Measurements from ENCODE around the gene LPA.
A peak's percentile ranks its signal among the peaks of the same experiment; 100 is the strongest.
"Not testable (repeated sequence)": the region's sequence is repeated elsewhere in the genome, so short reads cannot be mapped to it uniquely, and the experiment has no call there.

LPA gene

DNA sequence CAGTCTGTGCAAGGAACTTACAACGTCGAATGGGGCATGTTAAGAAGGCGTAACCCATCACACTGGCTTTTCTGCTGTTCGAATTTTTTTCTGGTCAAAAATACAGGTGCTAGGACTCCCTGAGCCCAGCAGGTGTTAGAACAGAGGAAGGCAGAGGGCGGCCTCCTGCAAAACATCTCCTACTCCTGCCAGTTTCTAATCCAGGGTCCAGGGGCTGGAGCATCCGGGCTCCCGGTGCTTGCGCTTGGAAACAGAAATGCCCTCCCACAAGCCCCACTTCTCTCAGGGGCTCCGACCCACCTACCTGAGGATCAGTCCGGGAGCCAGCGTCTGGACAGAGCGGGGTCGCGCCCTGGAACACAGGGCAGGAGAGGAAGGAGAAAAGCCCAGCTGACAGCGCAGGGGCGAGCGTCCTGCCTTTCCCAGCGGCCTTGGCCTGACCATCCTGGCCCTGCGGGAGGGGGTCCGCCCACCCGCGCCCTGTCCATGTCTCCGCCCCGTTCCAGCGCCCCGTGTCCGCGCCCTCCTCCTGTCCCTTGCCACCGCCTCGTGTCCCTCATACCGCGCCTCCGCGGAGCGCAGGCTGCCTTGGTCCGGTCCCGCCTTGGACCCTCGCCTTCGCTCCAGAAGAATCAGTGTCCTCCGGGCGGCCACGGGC lies 14.8 kb upstream of the LPA start:
- Mint-ChIP-seq H3K4me1 (no peaks in the 10 kb centered on the region), H3K9me3 (no peaks in the 10 kb centered on the region), H3K36me3 (ENCODE audit: low read depth) (no peaks in the 10 kb centered on the region), H3K27ac (no peak overlapping the region), H3K4me3 (no peak overlapping the region), H3K27me3 (no peaks in the 10 kb centered on the region)
- no peak for ATAC-seq
- DNase-seq = no peak

DNA sequence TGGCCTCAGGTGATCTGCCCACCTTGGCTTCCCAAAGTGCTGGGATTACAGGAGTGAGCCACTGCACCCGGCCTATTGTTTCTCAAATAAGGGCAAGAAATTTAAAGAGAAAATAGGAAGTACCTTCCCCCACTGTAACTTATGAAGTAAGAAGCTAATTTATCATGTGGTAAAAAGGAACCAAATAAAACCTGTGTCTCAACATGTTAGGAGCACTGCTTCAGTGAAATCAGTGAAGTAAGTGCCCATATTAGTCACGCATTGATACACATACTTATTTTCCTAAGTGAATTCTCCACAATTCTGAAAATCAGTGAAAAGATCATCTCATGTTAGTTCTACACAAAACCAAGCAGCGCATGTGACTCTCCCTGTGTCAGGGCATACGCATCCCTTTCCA lies 14.2 kb upstream of the LPA start:
- H3K4me1 Mint-ChIP-seq = no peaks in the 10 kb centered on the region
- no peak for DNase-seq
- ATAC-seq = no peak
- no peaks in the 10 kb centered on the region for H3K36me3 Mint-ChIP-seq (ENCODE audit: low read depth)
- H3K27ac Mint-ChIP-seq = no peak overlapping the region
- H3K4me3 Mint-ChIP-seq = no peak overlapping the region
- no peaks in the 10 kb centered on the region for H3K27me3 Mint-ChIP-seq
- peaks cover 4% of the 10 kb centered on the region for H3K9me3 Mint-ChIP-seq

DNA sequence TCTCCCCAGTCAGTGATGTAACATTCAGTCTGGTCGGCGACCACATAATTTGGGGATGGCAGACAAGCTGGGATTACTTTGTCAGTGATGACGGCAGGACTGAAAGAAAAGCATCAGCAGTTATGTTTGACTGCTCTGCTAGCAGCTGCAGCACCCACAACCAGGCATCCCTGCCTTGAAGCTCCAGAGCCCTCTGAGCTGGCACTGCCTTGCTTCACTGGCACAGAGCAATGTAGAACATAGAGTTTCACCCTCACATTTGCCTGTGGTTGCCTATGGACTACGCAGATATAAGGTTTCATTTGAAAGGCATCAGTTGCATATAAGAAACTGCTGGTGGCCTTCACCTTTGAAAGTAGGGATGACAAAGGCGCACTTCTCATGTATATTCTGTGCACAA lies 12.3 kb upstream of the LPA start:
- not testable (repeated sequence) for H3K36me3 Mint-ChIP-seq (ENCODE audit: low read depth); H3K4me1 Mint-ChIP-seq; DNase-seq; ATAC-seq; H3K27me3 Mint-ChIP-seq; H3K4me3 Mint-ChIP-seq; H3K27ac Mint-ChIP-seq; H3K9me3 Mint-ChIP-seq

DNA sequence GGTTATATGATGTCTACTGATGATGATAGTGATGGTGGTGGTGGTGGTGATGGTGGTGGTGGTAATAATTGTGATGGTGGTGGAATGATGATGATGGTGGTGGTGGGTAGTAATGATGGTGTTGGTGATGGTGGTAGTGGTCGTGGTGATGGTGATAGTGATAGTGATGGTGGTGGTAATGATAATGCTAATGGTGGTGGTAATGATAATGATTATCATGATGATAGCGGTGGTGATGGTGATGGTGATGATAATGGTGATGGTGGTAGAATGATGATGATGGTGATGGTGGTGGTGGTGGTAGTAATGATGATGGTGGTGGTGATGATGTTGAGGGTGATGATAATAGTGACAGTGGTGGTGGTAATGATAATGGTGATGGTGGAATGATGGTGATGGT lies 4.5 kb upstream of the LPA start:
- DNase-seq (no peak), ATAC-seq (no peak)
- H3K4me1 Mint-ChIP-seq = no peaks in the 10 kb centered on the region
- no peaks in the 10 kb centered on the region for H3K36me3 Mint-ChIP-seq (ENCODE audit: low read depth)
- H3K4me3 Mint-ChIP-seq = no peak overlapping the region
- H3K9me3 Mint-ChIP-seq = peaks cover 6% of the 10 kb centered on the region
- H3K27me3 Mint-ChIP-seq = peaks cover under 1% of the 10 kb centered on the region
- H3K27ac Mint-ChIP-seq = no peak overlapping the region

DNA sequence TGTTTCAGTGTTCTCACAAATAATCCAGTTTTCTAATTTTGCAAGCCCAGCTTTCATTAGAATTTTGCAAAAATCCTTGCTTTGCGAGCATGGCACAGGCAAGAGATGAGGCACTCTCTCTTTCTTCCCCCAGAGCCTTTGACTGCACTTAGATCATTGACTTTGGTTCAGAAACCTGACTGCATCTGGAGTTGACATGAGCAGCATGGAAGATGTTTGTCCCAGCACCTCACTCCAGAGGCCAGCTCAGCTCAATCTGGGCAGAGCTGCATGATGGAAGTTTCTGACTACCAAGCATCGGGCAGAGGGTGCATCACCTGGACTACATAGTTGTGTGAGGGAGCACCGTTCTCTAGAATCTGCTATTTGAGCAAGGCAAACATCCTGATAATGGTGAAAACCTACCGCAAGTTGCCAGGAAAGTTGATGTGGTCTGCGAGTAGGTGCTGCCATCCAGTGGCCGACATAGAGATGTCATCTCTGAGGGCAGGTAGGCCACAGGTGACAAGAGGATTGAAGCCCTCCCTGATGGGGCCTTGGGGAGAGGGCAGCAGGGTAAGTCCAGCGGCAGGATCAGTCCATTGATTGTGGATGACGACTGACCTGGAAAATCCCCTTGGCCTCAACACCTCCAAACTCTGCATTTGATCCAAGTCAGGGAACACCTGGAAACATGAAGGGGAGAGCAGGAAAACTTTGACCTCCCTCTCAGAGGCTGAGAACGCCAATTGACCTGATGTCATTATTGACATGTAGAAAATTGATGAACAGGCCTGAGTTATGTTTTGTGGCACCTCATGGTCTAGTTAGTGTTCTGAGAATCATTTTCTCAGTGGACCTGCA lies 3.8 kb upstream of the LPA start:
- no peak overlapping the region for H3K27ac Mint-ChIP-seq
- peak; percentile 24 for ATAC-seq
- H3K27me3 Mint-ChIP-seq = peaks cover 1% of the 10 kb centered on the region
- H3K9me3 Mint-ChIP-seq = no peaks in the 10 kb centered on the region
- H3K4me1 Mint-ChIP-seq = no peaks in the 10 kb centered on the region
- DNase-seq = peak; percentile 29
- no peaks in the 10 kb centered on the region for H3K36me3 Mint-ChIP-seq (ENCODE audit: low read depth)
- H3K4me3 Mint-ChIP-seq = no peak overlapping the region

DNA sequence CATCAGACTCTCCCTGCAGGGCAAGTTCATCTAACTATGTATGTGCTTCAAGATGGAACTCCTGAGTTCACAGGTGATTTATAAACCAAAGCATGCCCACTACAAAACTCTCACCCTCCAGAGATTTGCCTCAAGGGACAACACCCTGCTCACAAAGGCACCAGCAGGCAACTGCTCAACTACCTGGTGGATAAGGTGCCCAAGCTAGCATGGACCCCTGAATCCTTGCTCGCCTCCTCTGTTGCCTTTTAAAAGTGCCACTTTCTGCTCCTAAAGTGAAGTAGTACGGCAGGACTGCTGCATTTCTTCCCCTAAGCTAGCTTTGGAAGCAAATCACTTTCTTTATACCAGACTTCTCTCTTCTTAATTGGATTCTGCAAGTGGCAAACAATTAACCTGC lies 1.2 kb downstream of the LPA start:
- Mint-ChIP-seq H3K9me3 (no peaks in the 10 kb centered on the region), H3K36me3 (ENCODE audit: low read depth) (no peaks in the 10 kb centered on the region), H3K27ac (no peak overlapping the region), H3K4me3 (no peak overlapping the region), H3K4me1 (no peaks in the 10 kb centered on the region), H3K27me3 (peaks cover 5% of the 10 kb centered on the region)
- DNase-seq (no peak), ATAC-seq (no peak)

DNA sequence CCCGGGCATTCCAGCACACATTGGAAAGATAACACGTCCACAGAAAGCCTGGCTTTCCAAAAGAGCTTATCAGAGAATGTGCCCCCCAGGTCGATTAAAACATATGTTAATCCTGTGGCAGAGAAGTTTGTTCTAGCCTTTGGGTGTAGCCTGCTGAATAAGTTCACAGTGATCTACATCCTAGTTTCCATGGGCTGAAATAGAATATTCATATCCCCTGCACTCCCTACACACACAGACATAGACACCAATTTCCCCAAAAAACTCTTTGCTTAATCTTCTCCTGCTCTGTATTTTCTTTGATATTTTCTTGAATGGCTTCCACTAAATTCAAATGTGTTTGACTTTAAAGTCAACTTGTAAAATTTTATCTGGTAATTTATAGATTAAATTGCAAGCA lies 1.6 kb downstream of the LPA start:
- no peak overlapping the region for H3K4me3 Mint-ChIP-seq
- H3K9me3 Mint-ChIP-seq = no peaks in the 10 kb centered on the region
- H3K27ac Mint-ChIP-seq = no peak overlapping the region
- DNase-seq (no peak), ATAC-seq (no peak)
- H3K36me3 Mint-ChIP-seq (ENCODE audit: low read depth) = no peaks in the 10 kb centered on the region
- H3K4me1 Mint-ChIP-seq = no peaks in the 10 kb centered on the region
- H3K27me3 Mint-ChIP-seq = peaks cover 5% of the 10 kb centered on the region

DNA sequence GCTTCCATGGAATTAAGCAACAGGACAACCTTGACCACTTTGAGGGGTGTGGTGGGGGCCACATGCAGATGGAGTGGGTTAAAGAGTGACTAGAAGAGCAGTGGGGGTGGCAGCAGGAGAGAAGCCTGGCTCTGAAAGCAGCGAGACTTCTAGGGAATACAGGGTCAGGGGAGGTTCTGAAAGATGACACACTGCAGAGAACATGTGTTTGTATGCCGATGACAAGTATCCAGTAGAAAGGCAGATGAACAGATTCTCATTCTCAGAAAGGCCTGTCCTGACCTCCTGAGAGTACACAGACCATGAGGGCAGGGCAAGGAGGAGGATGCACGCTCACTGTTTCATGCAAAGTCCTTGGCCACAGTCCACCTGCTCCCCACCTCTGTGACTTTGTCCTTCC lies 2.9 kb downstream of the LPA start:
- Mint-ChIP-seq H3K36me3 (ENCODE audit: low read depth) (no peaks in the 10 kb centered on the region), H3K9me3 (peaks cover 5% of the 10 kb centered on the region), H3K27ac (no peak overlapping the region), H3K4me1 (no peaks in the 10 kb centered on the region), H3K4me3 (no peak overlapping the region), H3K27me3 (peaks cover 5% of the 10 kb centered on the region)
- ATAC-seq (no peak), DNase-seq (no peak)

DNA sequence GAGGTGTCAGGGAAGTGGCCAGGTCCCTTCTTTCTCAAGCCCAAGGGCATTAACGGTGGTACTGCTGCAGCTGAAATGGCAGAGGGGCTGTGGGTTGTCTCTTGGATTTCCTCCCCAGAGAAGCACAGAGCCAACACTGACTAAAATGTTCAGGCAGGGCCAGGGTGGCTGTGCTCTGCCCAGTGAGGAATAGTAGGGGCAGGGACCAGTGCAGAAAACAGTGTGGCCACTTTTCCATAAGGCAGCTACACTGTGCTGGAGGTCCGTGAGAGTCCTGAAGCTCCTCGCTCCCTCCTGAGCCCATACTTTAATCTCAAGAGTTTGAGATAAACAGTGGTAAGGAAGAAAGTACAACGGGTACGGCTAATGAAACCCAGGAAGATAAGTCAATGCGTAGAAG lies 4.5 kb downstream of the LPA start:
- Mint-ChIP-seq H3K27ac (no peak overlapping the region), H3K4me3 (no peak overlapping the region), H3K27me3 (peaks cover 5% of the 10 kb centered on the region)

DNA sequence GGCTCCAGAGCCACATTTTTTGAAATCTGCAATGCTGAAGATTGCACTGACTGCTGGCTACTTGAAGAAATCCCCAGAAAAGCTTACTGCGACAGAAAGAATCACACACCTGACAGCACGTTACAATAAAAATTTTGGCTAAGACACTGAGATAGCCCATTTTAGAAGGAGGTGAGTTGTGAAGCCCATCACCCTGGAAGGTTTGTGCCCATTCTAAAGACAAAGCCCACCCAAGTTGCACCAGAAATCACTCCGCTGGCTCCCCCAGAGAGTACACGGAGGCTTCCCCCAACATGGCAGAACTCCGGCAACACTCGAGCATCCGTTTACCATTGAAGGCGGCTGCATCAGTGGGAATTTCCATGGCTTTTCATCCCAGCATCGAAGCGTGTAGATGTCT lies 29.4 kb downstream of the LPA start:
- Mint-ChIP-seq H3K4me3 (no peak overlapping the region), H3K9me3 (no peaks in the 10 kb centered on the region), H3K27me3 (no peaks in the 10 kb centered on the region), H3K36me3 (ENCODE audit: low read depth) (no peaks in the 10 kb centered on the region), H3K27ac (no peak overlapping the region), H3K4me1 (no peaks in the 10 kb centered on the region)
- DNase-seq (no peak), ATAC-seq (no peak)

More for the DNA sequence above, 4.5 kb downstream of the LPA start:
- DNase-seq (no peak), ATAC-seq (no peak)
- Mint-ChIP-seq H3K9me3 (peaks cover 5% of the 10 kb centered on the region), H3K4me1 (no peaks in the 10 kb centered on the region), H3K36me3 (ENCODE audit: low read depth) (no peaks in the 10 kb centered on the region)

DNA sequence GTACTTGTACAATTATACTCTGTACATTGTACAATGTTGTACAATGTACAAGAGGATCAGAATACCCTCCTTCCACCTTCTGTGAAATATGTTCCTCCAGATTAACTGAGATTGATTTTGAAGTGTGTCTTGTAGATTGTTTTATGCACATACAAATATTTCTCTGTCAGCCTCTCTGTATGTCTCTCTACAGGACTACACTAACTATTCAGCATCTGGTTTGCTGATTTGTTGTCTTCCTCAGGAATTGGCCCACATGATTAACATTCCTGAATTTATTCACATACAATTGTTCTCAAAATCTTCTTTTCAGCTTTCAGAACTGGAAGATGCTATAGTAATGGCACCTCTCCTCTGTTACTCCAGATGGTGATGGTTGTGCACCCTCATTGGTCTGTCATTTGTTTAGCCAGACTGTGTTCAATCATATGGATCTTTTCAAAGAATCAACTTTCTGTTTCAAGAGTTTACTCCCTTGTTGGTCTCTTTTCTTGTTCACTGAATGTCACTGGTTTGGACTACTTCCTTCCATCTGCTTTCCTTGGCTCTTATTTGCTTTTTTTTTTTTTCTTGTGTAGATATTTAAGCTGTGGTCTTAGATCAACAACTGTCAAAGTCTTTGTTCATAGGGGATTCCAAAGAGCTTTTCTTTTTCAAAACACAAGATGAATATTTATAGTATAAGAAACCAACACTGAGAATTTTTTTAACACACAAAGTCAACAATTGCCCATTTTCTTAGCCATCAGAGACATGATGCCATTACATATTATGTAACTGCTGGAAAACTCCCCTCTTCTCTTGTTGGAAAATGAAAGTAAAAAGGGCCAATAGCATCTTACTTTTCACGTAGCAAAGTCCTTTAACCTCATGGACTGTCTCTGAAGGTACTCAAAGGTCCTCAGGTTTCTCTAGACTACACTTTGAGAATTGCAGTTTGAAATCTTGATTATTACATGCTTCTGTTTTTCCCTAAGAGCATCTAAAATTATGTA lies 67.9 kb downstream of the LPA start:
- no peaks in the 10 kb centered on the region for H3K9me3 Mint-ChIP-seq
- DNase-seq = no peak
- no peak overlapping the region for H3K4me3 Mint-ChIP-seq
- no peaks in the 10 kb centered on the region for H3K4me1 Mint-ChIP-seq
- H3K27ac Mint-ChIP-seq = no peak overlapping the region
- H3K27me3 Mint-ChIP-seq = peaks cover 3% of the 10 kb centered on the region
- no peaks in the 10 kb centered on the region for H3K36me3 Mint-ChIP-seq (ENCODE audit: low read depth)
- ATAC-seq = no peak

DNA sequence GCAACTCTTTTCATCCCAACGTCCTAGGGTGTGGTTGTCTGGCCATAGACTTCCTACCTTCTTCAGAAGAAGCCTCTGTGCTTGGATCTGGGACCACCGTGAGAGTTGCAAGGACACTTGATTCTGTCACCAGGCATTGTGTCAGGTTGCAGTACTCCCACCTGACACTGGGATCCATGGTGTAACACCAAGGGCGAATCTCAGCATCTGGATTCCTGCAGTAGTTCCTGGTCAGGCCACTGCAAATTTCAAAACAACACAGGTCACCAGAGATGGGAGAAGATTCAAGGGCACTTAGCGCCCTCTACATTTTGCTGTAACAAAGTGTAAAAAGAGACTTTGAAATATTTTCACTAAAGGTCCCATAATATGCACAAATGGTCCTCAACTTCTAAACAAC lies 68.8 kb downstream of the LPA start:
- H3K4me3 Mint-ChIP-seq; H3K36me3 Mint-ChIP-seq (ENCODE audit: low read depth); DNase-seq; H3K9me3 Mint-ChIP-seq; H3K4me1 Mint-ChIP-seq; ATAC-seq; H3K27ac Mint-ChIP-seq; H3K27me3 Mint-ChIP-seq: not testable (repeated sequence)

DNA sequence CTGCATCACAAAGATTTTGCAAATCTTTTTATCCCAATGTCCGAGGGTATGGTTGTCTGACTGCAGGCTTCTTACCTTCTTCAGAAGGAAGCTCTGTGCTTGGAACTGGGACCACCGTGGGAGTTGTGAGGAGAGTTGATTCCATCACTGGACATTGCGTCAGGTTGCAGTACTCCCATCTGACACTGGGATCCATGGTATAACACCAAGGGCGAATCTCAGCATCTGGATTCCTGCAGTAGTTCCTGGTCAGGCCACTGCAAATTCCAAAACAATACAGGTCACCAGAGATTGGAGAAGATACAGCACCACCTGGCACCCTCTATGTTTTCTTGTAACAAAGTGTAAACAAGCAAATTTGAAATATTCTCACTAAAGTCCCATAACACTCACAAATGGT lies 77.7 kb downstream of the LPA start:
- no peaks in the 10 kb centered on the region for H3K4me1 Mint-ChIP-seq
- no peak overlapping the region for H3K4me3 Mint-ChIP-seq
- no peak for ATAC-seq
- H3K27ac Mint-ChIP-seq = no peak overlapping the region
- H3K27me3 Mint-ChIP-seq = peaks cover 11% of the 10 kb centered on the region
- no peaks in the 10 kb centered on the region for H3K36me3 Mint-ChIP-seq (ENCODE audit: low read depth)
- peaks cover 11% of the 10 kb centered on the region for H3K9me3 Mint-ChIP-seq
- DNase-seq = no peak

DNA sequence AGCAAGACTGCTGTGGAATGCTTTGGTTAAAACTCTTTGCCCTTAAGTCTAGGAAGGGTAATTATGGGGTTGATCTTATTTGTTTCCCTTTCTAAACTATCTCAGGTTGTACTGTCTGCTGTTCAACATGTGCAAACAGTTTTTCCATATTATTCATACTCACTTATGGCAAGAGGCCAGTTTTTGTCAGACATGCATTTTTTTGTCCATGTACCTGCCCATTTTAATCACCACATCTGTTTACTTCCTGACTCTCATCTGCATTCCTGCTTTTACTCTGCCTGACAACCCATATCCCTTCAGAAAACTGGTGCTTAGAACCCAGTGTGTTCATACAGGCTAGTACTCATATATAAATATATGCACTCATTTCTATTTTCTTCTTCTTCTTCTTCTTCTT lies 80.3 kb downstream of the LPA start:
- Mint-ChIP-seq H3K4me3 (no peak overlapping the region), H3K9me3 (peaks cover 11% of the 10 kb centered on the region), H3K27me3 (peaks cover 10% of the 10 kb centered on the region), H3K27ac (no peak overlapping the region), H3K4me1 (no peaks in the 10 kb centered on the region), H3K36me3 (ENCODE audit: low read depth) (no peaks in the 10 kb centered on the region)
- DNase-seq (no peak), ATAC-seq (no peak)

Measured in activated naive CD8-positive, alpha-beta T cell treated with anti-CD3 and anti-CD28 coated beads, Interleukin-2, amount 50 U/mL, for 24 hours (primary cell).